ENCODE data around the gene APOC1.
"Not testable (repeated sequence)": the region's sequence is repeated elsewhere in the genome, so short reads cannot be mapped to it uniquely, and the experiment has no call there.

Gene APOC1

GRCh38 chr19:44890366-44891015, 23.9 kb upstream of the APOC1 start:
- DNase-seq (ENCODE audit: low read depth) = peak; percentile 99

- no peak for DNase-seq (ENCODE audit: low read depth)
Measured at GRCh38 chr19:44891016-44891882, 23.2 kb upstream of the APOC1 start, which contains the start of gene TOMM40. Gene TOMM40, plus strand, starts transcription at chr19:44891254. Its CDS starts 162 bp downstream, at chr19:44891416.

GRCh38 chr19:44892932-44893331, 21.5 kb upstream of the APOC1 start:
- DNase-seq (ENCODE audit: low read depth) = no peak

GRCh38 chr19:44893332-44894051, 20.9 kb upstream of the APOC1 start:
- DNase-seq (ENCODE audit: low read depth) = no peak

GRCh38 chr19:44894052-44894400, 20.4 kb upstream of the APOC1 start:
- no peak for DNase-seq (ENCODE audit: low read depth)

- DNase-seq (ENCODE audit: low read depth) = no peak
Measured at GRCh38 chr19:44894946-44895345, 19.5 kb upstream of the APOC1 start.

GRCh38 chr19:44897835-44898234, 16.6 kb upstream of the APOC1 start:
- DNase-seq (ENCODE audit: low read depth) = no peak

GRCh38 chr19:44900328-44901244, 13.8 kb upstream of the APOC1 start:
- DNase-seq (ENCODE audit: low read depth) = no peak

- no peak for DNase-seq (ENCODE audit: low read depth)
Measured at GRCh38 chr19:44903216-44903601, 11.2 kb upstream of the APOC1 start.

- no peak for DNase-seq (ENCODE audit: low read depth)
Measured at GRCh38 chr19:44903602-44904425, 10.6 kb upstream of the APOC1 start.

GRCh38 chr19:44904426-44904994, 9.9 kb upstream of the APOC1 start:
- DNase-seq (ENCODE audit: low read depth) = no peak

- DNase-seq (ENCODE audit: low read depth) = no peak
Measured at GRCh38 chr19:44905437-44906160, 8.8 kb upstream of the APOC1 start, which contains the start of gene APOE. Gene APOE, plus strand, starts transcription at chr19:44905796. Its CDS starts 829 bp downstream, at chr19:44906625.

- DNase-seq (ENCODE audit: low read depth) = no peak
Measured at GRCh38 chr19:44907613-44908012, 6.8 kb upstream of the APOC1 start.

- no peak for DNase-seq (ENCODE audit: low read depth)
Measured at GRCh38 chr19:44908074-44908835, 6.2 kb upstream of the APOC1 start.

GRCh38 chr19:44908836-44909261, 5.6 kb upstream of the APOC1 start:
- DNase-seq (ENCODE audit: low read depth) = no peak

GRCh38 chr19:44909775-44910174, 4.6 kb upstream of the APOC1 start:
- no peak for DNase-seq (ENCODE audit: low read depth)

GRCh38 chr19:44911896-44912295, 2.5 kb upstream of the APOC1 start:
- not testable (repeated sequence) for DNase-seq (ENCODE audit: low read depth)

GRCh38 chr19:44912854-44913253, 1.6 kb upstream of the APOC1 start:
- no peak for DNase-seq (ENCODE audit: low read depth)

Measured in HS-5 (cell line).